DOHH2 (cell line): ENCODE measurements around the gene C19orf67.

Experiments used
- EZH2phosphoT487 ChIP-seq: fragments of 200-600 bp; sonication (generic); IDR thresholded peaks from 2 replicates; pipeline ENCODE4 v1.6.1; 2017; ENCODE audit warnings: borderline replicate concordance, mild to moderate bottlenecking, antibody characterized with exemption, low read length, moderate library complexity, mixed read lengths
- TF ChIP-seq, protein P1 (sequence below): fragments of 200-600 bp; sonication (generic); IDR thresholded peaks from one replicate; pipeline ENCODE4 v1.5.1; 2014; ENCODE audit warnings: antibody characterized with exemption, mild to moderate bottlenecking, low read depth, low read length; ENCODE audit not compliant: poor library complexity, severe bottlenecking

DNA sequence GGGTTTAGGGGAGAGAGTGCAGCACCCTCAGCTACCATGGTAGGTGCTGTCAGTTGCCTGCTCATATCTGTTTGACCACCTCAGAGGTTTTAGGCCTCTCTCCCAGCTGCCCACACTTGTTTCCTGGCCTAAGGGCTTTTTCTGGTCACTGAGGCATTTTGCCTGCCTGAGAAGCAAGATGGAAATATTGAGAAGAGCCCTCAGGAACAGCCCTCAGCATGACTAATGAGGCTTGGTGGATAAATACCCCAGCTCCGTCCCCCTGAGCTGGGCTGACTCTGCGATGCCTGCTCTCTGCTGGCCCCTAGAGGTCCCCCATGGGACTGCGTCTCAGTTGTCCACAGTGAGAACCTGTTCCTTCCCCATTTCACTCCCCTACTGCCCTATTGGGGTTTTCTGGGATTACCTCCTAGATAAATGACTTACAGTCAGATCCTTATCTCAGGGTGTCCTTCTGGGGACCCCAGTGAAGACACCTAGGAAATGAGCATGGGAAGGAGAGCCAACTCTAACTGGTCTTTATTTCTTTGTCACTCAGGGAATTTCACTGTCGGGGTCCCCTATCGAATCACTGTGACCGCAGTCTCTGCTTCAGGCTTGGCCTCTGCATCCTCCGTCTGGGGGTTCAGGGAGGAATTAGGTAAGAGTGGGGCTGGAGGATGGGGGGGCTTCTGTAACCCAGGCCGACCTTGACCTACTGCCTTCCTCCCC is 37.0 kb downstream of the C19orf67 start:
- TF ChIP-seq, protein P1, sequence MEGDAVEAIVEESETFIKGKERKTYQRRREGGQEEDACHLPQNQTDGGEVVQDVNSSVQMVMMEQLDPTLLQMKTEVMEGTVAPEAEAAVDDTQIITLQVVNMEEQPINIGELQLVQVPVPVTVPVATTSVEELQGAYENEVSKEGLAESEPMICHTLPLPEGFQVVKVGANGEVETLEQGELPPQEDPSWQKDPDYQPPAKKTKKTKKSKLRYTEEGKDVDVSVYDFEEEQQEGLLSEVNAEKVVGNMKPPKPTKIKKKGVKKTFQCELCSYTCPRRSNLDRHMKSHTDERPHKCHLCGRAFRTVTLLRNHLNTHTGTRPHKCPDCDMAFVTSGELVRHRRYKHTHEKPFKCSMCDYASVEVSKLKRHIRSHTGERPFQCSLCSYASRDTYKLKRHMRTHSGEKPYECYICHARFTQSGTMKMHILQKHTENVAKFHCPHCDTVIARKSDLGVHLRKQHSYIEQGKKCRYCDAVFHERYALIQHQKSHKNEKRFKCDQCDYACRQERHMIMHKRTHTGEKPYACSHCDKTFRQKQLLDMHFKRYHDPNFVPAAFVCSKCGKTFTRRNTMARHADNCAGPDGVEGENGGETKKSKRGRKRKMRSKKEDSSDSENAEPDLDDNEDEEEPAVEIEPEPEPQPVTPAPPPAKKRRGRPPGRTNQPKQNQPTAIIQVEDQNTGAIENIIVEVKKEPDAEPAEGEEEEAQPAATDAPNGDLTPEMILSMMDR: peak; percentile 96
- no peak for TF ChIP-seq EZH2phosphoT487
